CD4-positive, alpha-beta T cell treated with Interleukin-15 for 1 hour (primary cell): ENCODE data around the gene IL17RC.

Source experiments
- DNase-seq: peaks from one replicate; pipeline ENCODE4 v3.0.0-alpha.2; 2020

IL17RC gene

DNA sequence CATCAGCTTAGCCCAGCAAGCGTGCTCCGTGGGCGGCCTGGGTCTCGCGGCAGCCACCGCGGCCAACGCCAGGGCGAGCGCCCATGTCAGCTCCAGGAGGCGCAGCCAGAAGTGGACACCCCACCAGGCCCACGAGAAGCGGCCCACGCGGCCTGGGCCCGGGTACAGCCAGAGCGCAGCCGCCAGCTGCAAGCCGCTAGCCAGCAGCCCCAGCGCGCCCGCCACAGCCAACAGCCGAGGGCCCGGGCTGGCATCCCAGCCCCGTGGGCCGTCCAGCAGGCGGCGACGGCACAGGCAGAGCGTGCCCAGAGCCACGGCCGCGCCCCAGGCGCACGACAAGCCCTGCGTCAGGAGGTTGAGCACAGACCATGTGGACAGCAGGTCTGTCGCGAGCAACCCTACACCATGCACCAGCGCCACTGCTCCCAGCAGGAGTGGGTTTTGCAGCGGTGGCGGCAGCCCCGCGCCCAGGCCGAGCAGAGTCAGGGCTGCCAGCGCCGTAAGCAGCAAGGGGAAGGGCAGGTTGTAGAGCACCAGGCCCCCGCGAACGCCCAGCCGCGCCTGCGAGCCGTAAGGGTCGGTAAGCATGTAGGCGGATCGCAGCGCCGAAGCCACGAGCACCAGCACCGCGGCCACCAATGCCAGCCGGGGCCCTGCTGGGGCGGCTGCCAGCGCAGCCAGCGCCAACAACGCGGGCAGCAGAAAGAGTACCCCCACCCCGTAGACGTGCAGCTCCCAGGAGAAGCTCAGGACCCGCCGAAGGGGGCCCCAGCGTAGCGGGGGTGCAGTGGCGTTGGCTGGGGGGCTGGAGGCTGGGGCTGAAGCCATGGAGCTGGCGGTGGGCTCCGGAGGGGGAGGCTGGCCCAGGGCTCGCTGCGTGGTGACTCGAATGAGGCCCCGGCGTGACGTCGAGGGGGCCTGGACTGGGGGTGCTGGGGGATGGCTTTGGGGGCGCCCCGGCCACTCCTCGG is 30.4 kb downstream of the IL17RC start:
- no peak for DNase-seq

DNA sequence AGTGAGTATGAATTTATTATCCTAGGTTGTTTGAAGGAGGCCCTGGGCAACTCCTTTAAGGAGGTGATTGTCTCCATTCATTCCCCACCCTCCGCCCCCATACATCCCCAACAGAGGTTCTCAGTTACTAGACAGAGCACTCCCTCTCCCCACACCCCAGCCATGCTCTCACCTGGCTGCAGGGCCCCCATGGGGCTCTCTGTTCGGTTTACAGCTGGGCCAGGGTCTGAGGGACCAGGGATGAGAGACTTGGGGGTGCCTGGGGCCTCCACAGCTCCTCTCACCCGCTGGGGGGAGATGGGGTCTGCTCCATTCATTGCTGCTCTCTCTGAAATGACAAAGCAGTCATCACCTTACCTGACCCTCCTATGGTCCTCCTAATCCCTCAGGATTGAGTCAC is 31.7 kb downstream of the IL17RC start:
- no peak for DNase-seq

DNA sequence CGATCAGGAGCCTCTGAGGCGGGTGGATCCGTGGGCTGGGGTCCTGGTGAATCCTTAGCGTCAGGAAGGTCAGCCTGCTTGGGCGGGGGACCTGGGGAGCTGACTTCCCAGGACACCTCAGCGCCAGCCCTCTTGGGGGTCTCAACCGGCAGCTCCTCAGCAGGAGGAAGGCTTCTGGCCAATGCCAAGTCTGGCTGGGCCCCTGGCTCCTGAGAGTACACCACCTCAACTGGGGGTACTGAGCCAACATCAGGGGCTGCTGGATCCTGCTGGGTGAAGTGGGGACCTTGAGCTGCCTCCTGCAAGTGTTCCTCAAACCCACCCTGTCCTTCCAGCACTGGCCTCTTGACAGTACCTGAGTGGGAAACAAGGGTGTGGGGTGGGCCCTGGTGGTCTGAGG is 32.2 kb downstream of the IL17RC start:
- DNase-seq, result no peak

DNA sequence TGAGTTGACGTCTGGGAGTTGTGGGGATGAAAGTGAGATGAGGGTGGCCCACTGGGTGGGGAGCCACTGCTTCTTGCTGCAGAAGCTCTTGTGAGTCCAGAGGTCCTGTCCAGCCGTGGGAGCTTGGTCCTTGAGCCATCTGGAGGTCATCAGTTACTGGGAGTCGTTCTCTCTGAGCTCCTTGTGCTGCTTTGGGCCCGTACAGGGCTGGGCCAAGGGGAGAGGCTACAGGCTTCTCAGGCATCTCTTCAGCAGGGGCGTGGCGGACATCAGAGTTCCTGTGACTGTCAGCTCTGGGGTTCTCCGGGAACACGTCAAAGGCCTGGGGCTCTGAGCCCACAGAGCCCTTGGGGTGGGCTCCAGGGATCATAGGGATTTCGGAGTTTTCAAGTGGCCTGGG is 32.7 kb downstream of the IL17RC start:
- no peak for DNase-seq

DNA sequence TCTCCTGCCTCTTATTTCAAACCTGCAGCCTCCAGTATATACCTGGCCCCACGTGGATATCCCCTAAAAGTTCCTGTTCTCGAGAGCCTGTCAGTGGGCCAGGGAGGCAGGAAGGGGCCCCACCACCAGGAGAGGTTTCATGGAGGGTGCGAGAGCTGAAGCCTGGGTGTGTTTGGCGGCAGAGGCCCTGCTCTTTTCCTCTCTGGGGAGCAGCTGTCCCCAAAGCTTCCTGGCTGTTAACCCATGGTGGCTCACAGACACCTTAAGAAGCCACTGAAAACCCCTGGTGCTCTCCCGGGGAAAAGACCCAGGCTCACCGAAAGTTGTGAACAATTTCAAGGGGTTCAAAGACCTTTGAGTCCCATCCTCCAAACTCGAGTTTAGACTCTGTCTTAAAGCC is 34.2 kb downstream of the IL17RC start:
- DNase-seq, result no peak

DNA sequence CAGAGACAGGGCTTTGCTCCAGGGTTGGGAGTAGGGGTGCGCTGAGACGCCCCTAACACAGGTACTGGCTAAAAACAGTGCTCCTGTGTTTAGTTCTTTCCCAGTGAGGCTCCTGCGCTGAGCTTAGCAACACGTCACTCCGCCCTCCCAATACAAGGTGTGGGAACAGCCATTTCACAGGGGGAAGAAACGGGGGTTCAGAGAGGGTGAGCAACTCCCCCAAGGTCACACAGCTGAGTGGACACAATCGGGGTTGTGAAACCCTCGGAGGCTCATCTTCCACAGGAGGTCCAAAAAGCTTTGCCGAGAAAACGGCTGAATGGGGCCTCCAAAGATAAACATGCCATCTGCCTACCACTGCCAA is 34.7 kb downstream of the IL17RC start:
- DNase-seq, result no peak

DNA sequence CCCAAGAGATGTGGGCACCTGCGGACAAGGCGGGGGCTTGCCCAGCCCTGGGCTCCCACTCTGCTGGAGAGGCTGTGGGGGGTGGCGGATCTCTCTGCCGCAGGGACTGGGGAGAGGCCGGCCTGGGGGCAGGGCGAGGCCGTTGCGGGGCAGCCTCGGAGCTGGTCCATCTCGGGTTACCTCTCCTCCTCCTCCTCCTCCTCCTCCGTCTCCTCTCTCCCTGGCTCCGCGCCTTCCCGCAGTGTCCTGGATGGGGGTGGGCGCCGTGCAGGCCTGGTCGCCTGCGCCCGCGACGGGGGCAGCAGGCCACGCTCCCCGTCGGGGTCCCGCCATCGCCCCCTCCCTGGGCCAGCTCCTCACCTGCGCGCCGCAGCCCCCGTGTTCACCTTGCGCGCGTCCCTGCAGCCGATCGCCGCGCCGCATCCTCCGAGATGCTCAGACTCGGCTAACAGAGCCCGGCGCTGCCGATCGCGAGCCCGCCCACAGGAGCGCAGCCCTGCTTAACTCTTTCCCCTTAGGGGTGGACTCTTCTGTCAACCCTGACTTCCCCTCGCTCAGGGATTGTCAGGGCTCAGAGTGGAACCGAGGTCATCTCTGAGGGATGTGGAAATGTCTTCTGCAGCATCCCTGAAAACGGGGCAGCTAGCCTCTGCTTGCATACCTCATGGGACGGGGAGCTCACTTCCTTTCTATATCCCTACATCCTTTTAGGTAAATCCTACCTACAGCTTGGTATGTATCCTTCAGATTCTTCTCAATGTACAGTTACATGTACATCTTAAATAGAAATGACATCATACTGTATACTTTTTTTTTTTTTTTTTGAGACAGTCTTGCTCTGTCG is 35.3 kb downstream of the IL17RC start, which contains the start of gene PRRT3:
TSS of gene PRRT3 (minus strand) at position 447 of the 844 bp plus-strand sequence. CDS start 2,293 bp downstream, outside the sequence.
- DNase-seq, result peak; percentile 45

DNA sequence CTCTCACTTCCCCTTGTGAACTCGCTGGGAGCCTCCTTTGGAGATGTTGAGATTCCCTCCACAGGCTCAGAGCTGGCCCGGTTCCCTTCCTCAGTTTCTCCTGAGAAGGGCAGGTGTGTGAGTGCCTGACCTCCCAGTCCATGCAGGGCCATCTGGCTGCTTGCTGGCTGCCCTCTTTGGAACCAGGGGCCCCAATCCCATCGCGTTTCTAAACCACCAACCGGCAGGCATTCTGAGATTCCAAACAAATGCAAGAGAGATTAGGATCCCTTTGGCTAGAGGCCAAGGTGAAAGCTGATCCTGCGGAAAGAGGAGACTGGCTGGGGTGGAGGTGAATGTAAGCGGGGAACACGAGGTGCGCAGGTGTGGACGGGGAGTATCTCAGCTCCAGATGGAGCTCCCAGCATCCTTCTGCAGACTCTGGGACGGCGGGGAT is 38.2 kb downstream of the IL17RC start:
- DNase-seq, result no peak

DNA sequence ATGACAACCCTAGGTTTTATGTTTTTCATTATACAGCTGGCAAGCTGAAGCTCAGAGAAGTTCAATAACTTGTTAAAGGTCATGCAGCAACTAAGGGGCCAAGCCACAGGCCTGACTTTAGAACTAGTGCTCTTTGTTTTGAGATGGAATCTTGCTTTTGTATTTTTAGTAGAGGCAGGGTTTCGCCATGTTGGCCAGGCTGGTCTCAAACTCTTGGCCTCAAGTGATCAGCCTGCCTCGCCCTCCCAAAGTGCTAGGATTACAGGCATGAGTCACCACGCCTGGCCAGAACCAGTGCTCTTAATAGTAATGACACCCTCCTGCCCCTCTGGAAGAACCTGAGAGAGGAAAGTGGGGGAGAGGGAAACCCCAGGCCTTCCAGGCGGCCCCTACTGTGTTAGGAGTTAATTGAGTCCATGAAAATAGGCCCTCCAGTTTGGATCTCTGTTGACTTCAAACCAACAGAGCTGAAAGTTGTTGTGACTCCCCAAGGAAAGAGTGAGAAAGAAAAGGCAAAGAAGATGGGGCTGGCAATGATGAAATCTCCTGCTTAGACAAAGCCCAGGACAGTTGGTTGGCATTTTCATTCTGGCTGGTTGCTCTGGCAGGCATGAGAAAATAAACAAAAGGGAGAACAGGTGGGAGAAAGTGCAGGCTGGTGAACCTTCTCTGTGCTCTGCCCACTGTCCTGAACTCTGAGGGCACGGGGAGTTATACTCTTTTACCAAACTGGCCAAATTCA is 38.9 kb downstream of the IL17RC start:
- DNase-seq, result no peak

DNA sequence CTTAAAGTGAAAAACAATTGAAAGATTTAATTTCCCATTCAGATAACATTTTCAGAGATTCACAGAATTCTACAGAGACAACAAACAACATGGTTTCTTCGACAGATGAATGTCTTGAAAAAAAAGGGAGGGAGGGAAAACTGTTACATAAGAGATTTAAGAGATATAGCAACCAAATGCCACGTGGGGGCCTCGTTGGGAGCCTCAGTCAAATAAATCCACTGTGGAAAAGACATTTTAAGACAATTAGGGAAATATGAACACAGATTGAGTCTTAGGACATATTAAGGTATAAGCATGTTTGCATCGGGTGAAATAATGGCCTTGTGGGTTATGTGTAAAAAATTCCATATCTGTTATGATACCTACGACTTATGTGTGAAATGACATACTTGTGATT is 40.3 kb downstream of the IL17RC start:
- no peak for DNase-seq

DNA sequence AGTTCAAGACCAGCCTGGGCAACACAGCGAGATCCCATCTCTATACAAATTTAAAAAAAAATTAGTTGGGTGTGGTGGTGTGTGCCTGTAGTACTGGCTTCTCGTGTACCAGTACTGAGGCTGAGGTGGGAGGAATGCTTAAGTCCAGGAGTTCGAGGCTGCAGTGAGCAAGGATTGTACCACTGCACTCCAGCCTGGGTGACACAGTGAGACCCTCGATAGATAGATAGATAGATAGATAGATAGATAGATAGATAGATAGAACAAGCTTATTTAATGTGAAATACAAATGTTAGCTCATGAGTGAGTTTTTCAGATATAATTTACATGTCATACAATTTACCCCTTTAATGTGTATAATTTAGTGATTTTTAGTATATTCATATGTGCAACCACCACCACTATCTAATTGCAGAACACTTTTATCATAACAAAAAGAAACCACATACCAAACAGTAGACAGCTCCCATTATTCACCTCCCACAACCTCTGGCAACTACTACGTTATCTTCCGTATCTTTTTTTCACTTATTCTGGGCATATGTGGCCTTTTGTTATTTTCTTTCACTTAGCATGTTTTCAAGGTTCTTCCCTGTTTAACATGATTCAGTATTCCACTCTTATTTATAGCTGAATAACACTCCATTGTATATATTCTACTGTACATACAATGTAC is 48.4 kb downstream of the IL17RC start:
- no peak for DNase-seq

DNA sequence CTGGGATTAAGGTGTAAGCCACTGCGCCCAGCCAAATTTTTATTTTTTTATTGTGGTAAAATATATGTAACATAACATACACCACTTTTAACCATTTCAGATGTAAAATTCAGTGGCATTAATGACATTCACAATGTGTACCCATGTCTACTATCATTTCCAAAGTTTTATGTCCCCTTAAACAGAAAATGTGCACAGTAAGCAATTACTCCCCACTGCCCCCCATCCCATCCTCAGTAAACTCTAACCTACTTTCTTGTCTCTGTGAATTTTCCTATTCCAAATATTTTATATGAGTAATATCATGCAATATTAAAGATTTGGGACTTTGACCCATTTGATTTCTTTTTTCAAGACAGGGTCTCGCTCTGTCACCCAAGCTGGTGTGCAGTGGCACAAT is 49.9 kb downstream of the IL17RC start:
- no peak for DNase-seq

DNA sequence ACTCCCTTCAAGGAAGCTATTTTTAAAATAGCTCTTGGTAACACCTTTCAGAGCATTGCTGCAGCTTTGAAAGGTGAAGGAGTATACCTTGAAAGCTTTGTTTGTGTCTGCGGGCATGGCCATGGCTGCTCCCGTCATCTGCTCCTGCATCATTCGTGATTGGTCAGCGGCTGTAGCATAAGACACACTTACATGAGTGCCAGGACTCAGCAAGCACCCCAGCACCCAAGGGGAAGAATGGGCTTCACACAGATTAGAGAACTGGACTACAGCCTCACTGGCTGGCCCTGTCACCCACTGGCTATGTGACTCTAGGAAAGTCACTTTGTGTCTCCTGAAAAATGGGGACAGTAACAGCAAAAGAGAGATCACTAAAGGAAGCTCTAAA is 52.7 kb downstream of the IL17RC start:
- no peak for DNase-seq

DNA sequence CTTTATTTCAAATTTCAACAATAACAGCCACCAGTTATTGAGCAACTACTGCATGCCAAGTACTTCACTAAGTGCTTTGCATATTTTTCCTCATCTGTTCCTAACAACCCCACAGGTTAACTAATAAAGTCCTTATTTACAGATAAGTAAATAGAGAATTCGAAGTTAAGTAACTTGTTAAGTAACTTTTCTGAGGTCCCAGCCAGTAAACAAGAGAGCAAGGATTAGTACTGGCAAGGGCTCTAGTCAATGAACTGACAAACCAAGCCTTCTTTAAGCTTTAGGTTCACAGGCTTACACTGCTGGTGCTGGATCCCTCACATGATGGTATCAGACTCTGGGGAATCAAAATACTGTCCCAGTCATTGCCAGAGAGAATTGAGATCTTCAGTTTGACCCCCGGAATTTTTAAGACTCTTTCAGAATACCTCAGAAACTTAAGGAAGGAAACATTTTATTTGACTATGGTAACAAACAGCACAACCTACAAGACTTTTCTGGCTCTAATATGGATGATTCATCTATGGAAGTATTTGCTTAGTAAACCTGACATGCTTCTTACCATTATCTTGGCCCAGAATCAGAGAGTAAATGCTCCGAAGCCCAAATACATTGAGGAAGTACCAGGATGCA is 53.2 kb downstream of the IL17RC start:
- DNase-seq, result no peak

DNA sequence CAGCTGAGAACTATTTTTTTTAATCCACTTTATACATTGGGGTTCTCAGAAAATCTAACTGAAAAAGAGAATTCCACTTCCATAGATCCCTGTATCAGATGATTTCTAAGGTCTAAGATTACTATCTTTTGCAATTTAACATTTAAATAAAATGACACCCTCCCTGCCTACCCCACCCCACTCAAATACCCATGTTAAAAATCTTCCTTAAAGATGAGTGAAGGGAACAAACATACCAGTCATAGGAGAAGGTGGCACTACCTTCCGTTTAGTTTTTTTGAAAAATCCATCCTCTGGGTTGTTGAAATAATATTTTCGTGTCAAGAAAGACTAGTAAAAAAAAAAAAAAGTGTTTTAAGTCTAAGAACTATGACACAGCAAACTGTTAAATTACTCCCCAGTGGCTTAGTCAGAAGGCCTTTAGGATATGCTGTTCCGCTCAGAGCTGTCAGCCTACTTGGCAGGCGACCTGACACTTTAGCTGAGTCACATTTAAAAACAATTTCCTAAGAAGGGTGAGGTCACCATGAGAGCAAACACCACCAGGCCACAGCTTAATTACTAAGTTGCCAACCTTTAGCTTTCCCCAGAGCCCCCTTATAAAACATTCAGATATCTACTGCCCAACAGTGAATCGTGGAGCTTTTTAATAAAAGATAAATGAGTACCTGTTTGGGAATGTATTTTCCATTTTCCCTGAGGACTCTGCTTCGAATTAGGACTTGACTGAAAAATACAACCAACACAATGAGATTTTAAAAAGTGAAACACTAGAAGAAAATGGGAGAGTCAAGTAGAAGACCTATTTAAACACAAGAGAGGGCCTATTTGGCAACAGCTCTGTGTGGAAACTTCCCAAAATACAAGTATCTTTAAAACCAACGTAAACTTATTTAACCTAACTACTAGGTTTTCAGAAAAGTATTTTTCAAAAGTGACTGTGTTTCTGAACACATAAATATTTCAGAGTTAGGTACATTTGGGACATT is 60.1 kb downstream of the IL17RC start:
- DNase-seq, result peak; percentile 65

DNA sequence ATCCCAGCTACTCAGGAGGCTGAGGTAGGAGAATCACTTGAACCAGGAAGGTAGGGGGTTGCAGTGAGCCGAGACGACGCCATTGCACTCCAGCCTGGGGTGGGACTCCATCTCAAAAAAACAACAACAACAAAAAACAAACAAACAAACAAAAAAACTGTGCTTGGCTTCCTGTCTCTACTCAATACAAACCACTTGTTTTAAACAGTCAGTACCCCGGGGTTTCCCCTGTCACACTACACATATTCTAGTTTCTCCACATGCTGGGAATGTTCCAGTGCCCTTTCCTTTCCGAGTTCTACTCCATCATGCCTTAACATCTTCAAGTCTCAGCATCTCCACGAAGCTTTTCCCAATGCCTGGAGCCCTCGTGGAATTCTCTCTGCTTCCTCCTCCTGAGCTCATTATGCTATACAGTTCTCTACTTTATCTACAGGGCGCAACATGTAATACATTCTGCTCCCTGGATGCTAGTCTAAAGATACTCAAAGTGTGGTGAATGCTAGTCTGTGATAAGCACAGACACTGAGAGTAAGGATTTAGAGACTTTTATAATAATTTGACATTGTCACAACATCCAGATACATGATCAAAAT is 61.9 kb downstream of the IL17RC start:
- no peak for DNase-seq

DNA sequence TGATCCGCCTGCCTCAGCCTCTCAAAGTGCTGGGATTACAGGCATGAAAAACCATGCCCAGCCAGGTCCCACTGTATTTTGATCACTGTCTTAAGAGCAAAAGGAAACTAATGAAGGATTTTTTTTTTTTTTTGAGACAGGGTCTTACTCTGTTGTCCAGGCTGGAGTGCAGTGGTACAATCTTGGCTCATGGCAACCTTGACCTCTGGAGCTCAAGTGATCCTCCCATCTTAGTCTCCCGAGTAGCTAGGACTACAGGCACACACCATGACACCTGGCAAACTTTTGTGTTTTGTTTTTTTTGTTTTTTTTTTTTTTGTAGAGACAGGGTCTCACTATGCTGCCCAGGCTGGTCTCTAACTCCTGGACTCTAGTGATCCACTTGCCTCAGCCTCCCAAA is 63.4 kb downstream of the IL17RC start:
- no peak for DNase-seq
